SK-N-SH (cell line): ENCODE results near the gene LARP1B. TPM values are rescaled to one million over a fixed set of nuclear protein-coding genes. Genes with fewer than 3 reads are reported as not detected.
"Not testable (repeated sequence)": the region's sequence is repeated elsewhere in the genome, so short reads cannot be mapped to it uniquely, and the experiment has no call there.

Source experiments
- CTCF ChIA-PET: fragments of 300-600, 350-600 bp; formaldehyde crosslinking; extraction: SDS; loops from one replicate; lab custom pipeline; 2021; lab: Yijun Ruan, JAX
- POLR2A ChIA-PET: fragments of 350-600 bp; sonication (Branson Sonifier 250); formaldehyde crosslinking; extraction: SDS; loops from one replicate; lab custom pipeline; 2020; ENCODE audit warnings: antibody characterized with exemption, inconsistent platforms; lab: Yijun Ruan, JAX
- DNase-seq: peaks from one replicate; pipeline ENCODE4 v3.0.0; 2012
- H2AFZ ChIP-seq: fragments of 200-600 bp; sonication (generic); 2 replicates; pipeline ENCODE4 v1.8.1; 2016; ENCODE audit warnings: antibody characterized with exemption, mild to moderate bottlenecking, low read depth
- H3F3A ChIP-seq: fragments of 200-600 bp; sonication (generic); replicated peaks from 2 replicates; pipeline ENCODE3; 2016; ENCODE audit warnings: antibody characterized with exemption, mild to moderate bottlenecking; ENCODE audit not compliant: insufficient read depth
- H3K27ac ChIP-seq, 2 experiments: fragments of 200-500 bp in 1 of 2; fragments of 200-600 bp in 1 of 2; sonication (Bioruptor generic) in 1 of 2; sonication (generic), shearing (Covaris generic) in 1 of 2; 2 replicates each; pipeline versions ENCODE4 v1.5.1 to v1.6.1; 2014 to 2016; ENCODE audit warnings: low read depth in 2 of 2, inconsistent platforms in 1 of 2, low read length in 1 of 2, mild to moderate bottlenecking in 1 of 2, mixed read lengths in 1 of 2
- H3K27me3 ChIP-seq: fragments of 200-600 bp; sonication (generic), shearing (Covaris generic); 2 replicates; pipeline ENCODE4 v1.6.1; 2016; ENCODE audit warnings: mixed run types; ENCODE audit not compliant: insufficient read depth
- H3K36me3 ChIP-seq, 2 experiments: fragments of 200-500 bp in 1 of 2; fragments of 200-600 bp in 1 of 2; sonication (Bioruptor generic) in 1 of 2; sonication (generic) in 1 of 2; replicated peaks in 1 of 2; 2 replicates each; pipeline versions ENCODE3 to v1.5.1; 2014 to 2016; ENCODE audit warnings: low read length in 1 of 2, mild to moderate bottlenecking in 1 of 2; ENCODE audit not compliant: insufficient read depth in 2 of 2, control insufficient read depth in 1 of 2
- H3K4me1 ChIP-seq, 2 experiments: fragments of 200-500 bp in 1 of 2; fragments of 200-600 bp in 1 of 2; sonication (Bioruptor generic) in 1 of 2; sonication (generic), shearing (Covaris generic) in 1 of 2; 2 replicates each; pipeline versions ENCODE4 v1.5.1 to v1.6.1; 2014 to 2016; ENCODE audit warnings: low read depth in 1 of 2, low read length in 1 of 2, mixed run types in 1 of 2; ENCODE audit not compliant: insufficient read depth in 2 of 2, control insufficient read depth in 1 of 2
- H3K4me2 ChIP-seq: fragments of 200-600 bp; sonication (generic), shearing (Covaris generic); 2 replicates; pipeline ENCODE4 v1.6.1; 2017; ENCODE audit warnings: mixed run types
- H3K4me3 ChIP-seq, 2 experiments: fragments of 200-500 bp in 1 of 2; fragments of 200-600 bp in 1 of 2; sonication (Bioruptor generic) in 1 of 2; sonication (generic), shearing (Covaris generic) in 1 of 2; 2 replicates each; pipeline versions ENCODE4 v1.5.1 to v1.8.1; 2014 to 2016; ENCODE audit warnings: low read depth in 2 of 2, inconsistent platforms in 1 of 2, low read length in 1 of 2, mild to moderate bottlenecking in 1 of 2, mixed read lengths in 1 of 2, moderate library complexity in 1 of 2
- H3K79me2 ChIP-seq: fragments of 200-600 bp; sonication (generic); 2 replicates; pipeline ENCODE4 v1.8.1; 2017; ENCODE audit warnings: mild to moderate bottlenecking; ENCODE audit not compliant: insufficient read depth
- H3K9ac ChIP-seq: fragments of 200-600 bp; sonication (generic); 2 replicates; pipeline ENCODE4 v1.6.1; 2017; ENCODE audit warnings: mixed run types
- H3K9me2 ChIP-seq: fragments of 200-600 bp; sonication (generic); 2 replicates; pipeline ENCODE4 v1.6.1; 2017; ENCODE audit warnings: mixed run types
- H3K9me3 ChIP-seq: fragments of 200-600 bp; sonication (generic); 2 replicates; pipeline ENCODE4 v1.6.1; 2017; ENCODE audit warnings: mixed run types, mild to moderate bottlenecking, moderate library complexity
- H4K20me1 ChIP-seq: fragments of 200-600 bp; sonication (generic); 2 replicates; pipeline ENCODE4 v1.6.1; 2017; ENCODE audit warnings: mild to moderate bottlenecking, mixed run types; ENCODE audit not compliant: insufficient read depth
- CTCF ChIP-seq: fragments of 200-600 bp; sonication (generic); IDR thresholded peaks from 2 replicates; pipeline ENCODE4 v1.6.1; 2017; ENCODE audit warnings: antibody characterized with exemption, mild to moderate bottlenecking, moderate library complexity
- ELF1 ChIP-seq: IDR thresholded peaks from 2 replicates; pipeline ENCODE4 v1.4.0; 2012
- EP300 ChIP-seq, 2 experiments: IDR thresholded peaks; 2 replicates each; pipeline versions ENCODE4 v1.4.0 to v1.6.1; 2012; ENCODE audit warnings: borderline replicate concordance in 1 of 2, low read depth in 1 of 2, low read length in 1 of 2
- FOXJ3 ChIP-seq: sonication (generic); formaldehyde crosslinking; IDR thresholded peaks from 2 replicates; pipeline ENCODE4 v1.5.1; 2020; ENCODE audit warnings: mild to moderate bottlenecking, missing genetic modification reagents
- GABPA ChIP-seq: IDR thresholded peaks from 2 replicates; pipeline ENCODE4 v1.4.0; 2012; ENCODE audit warnings: low read depth, mild to moderate bottlenecking
- GATA2 ChIP-seq: sonication (generic); formaldehyde crosslinking; IDR thresholded peaks from 2 replicates; pipeline ENCODE4 v1.5.0; 2020; ENCODE audit warnings: mild to moderate bottlenecking, missing genetic modification reagents
- MEF2A ChIP-seq: IDR thresholded peaks from 2 replicates; pipeline ENCODE4 v1.4.0; 2012; ENCODE audit warnings: low read depth, borderline replicate concordance
- NFIC ChIP-seq: IDR thresholded peaks from 2 replicates; pipeline ENCODE4 v1.4.0; 2012; ENCODE audit warnings: borderline replicate concordance
- NRF1 ChIP-seq: IDR thresholded peaks from 2 replicates; pipeline ENCODE4 v1.6.1; 2012; ENCODE audit warnings: low read depth, mild to moderate bottlenecking, low read length
- RAD21 ChIP-seq: IDR thresholded peaks from 2 replicates; pipeline ENCODE4 v1.6.1; 2012; ENCODE audit warnings: mild to moderate bottlenecking, low read length
- RXRA ChIP-seq: IDR thresholded peaks from 2 replicates; pipeline ENCODE4 v1.4.0; 2012; ENCODE audit warnings: low read depth, mild to moderate bottlenecking, borderline replicate concordance
- SIN3A ChIP-seq: IDR thresholded peaks from 2 replicates; pipeline ENCODE4 v1.6.1; 2012; ENCODE audit warnings: low read depth, mild to moderate bottlenecking, low read length, moderate library complexity, borderline replicate concordance
- TAF1 ChIP-seq: IDR thresholded peaks from 2 replicates; pipeline ENCODE4 v1.6.1; 2012; ENCODE audit warnings: low read depth, mild to moderate bottlenecking, low read length, moderate library complexity, borderline replicate concordance
- TEAD4 ChIP-seq: IDR thresholded peaks from 2 replicates; pipeline ENCODE4 v1.4.0; 2012; ENCODE audit warnings: mild to moderate bottlenecking, borderline replicate concordance; ENCODE audit not compliant: insufficient read depth
- USF2 ChIP-seq: fragments of 150-350 bp; IDR thresholded peaks from 2 replicates; pipeline ENCODE4 v1.6.1; 2017; ENCODE audit warnings: antibody characterized with exemption, low read length, low read depth, borderline replicate concordance
- YY1 ChIP-seq: IDR thresholded peaks from 2 replicates; pipeline ENCODE4 v1.4.0; 2012; ENCODE audit warnings: low read depth, mild to moderate bottlenecking
- WGBS: methylation state at CpG from one replicate; pipeline ENCODE4 v1.1.6; 2017; ENCODE audit warnings: low lambda C conversion rate; 5-methylcytosine and 5-hydroxymethylcytosine counted together
- polyA plus RNA-seq, 3 experiments: library from polyadenylated mRNA; depleted of rRNA; stranded (reverse); fragments of >200 nt; gene quantifications; 2 replicates each; pipeline ENCODE4 v1.2.3, GENCODE V29; 2012
- TF ChIP-seq, protein P1 (sequence below): IDR thresholded peaks from 2 replicates; pipeline ENCODE4 v1.4.0; 2012; ENCODE audit warnings: low read depth
- TF ChIP-seq, protein P2 (sequence below): IDR thresholded peaks from 2 replicates; pipeline ENCODE4 v1.4.0; 2012; ENCODE audit warnings: low read depth, borderline replicate concordance

The LARP1B gene
- polyA plus RNA-seq, 1 of the 3 experiments (the other 2 are of a cell fraction): 4.8 TPM

- Histone ChIP-seq H2AFZ (no peak overlapping the region), H3K4me1 (no peaks in the 10 kb centered on the region; a peak in 1 of 4 replicates), H3K4me2 (no peak overlapping the region), H3K79me2 (no peaks in the 10 kb centered on the region), H3K27me3 (no peaks in the 10 kb centered on the region), H3K9me3 (no peaks in the 10 kb centered on the region), H3K4me3 (no peak overlapping the region), H3K36me3 (peaks cover 0 to 14% of the 10 kb centered on the region in 2 experiments), H4K20me1 (no peaks in the 10 kb centered on the region), H3K27ac (no peak overlapping the region), H3K9me2 (no peaks in the 10 kb centered on the region), H3F3A (no peaks in the 10 kb centered on the region), H3K9ac (no peak overlapping the region)
- 95% methylated on average over 5 of the region's 10 CpGs for WGBS
- DNase-seq: peak; percentile 7
- ChIA-PET CTCF (no interaction called here), POLR2A (no interaction called here)
- no peak for TF ChIP-seq RXRA
- no peak for TF ChIP-seq USF2
- TF ChIP-seq GATA2: no peak
- no peak for TF ChIP-seq MEF2A
- no peak for TF ChIP-seq RAD21
Observed at GRCh38 chr4:128155874-128156456, 94.9 kb downstream of the LARP1B start.

DNA sequence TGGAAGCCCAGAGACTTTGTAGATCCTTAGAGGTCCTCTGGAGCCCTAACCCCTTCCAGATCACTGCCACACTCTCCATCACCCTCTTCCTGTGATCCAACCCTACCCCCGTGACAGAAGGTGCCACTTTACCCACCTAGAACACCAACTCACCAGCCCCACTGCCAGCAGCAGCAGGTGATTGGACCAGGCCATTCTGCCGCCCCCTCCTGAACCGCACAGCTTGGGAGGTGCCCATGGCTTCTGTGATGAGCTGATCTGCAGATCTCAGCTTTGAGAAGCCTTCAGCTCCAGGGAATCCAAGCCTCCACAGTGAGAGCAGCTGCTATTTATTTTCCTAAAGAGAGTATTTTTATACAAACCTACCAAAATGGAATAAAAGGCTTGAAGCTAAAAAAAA, 95.4 kb downstream of the LARP1B start:
- H3K4me3 ChIP-seq, H3K4me1 ChIP-seq, CTCF ChIA-PET, H3F3A ChIP-seq, H3K27ac ChIP-seq, POLR2A ChIA-PET, H4K20me1 ChIP-seq, H3K9me3 ChIP-seq, DNase-seq, H2AFZ ChIP-seq, H3K79me2 ChIP-seq, H3K9me2 ChIP-seq, H3K27me3 ChIP-seq, H3K9ac ChIP-seq, H3K4me2 ChIP-seq: not testable (repeated sequence)
- H3K36me3 ChIP-seq: peaks cover 0 to 14% of the 10 kb centered on the region in 2 experiments
- 97% methylated on average over 3 of the region's 3 CpGs for WGBS

GRCh38 chr4:128158894-128159293, 97.8 kb downstream of the LARP1B start:
- Histone ChIP-seq H3K4me1 (peaks cover 0 to 11% of the 10 kb centered on the region in 2 experiments; a peak in 2 of 4 replicates), H2AFZ (no peak overlapping the region), H4K20me1 (no peaks in the 10 kb centered on the region), H3K9me3 (no peaks in the 10 kb centered on the region), H3K27ac (no peak overlapping the region), H3K9me2 (no peaks in the 10 kb centered on the region), H3K9ac (no peak overlapping the region), H3K27me3 (no peaks in the 10 kb centered on the region), H3K4me2 (no peak overlapping the region), H3K36me3 (peaks cover 0 to 14% of the 10 kb centered on the region in 2 experiments), H3K4me3 (no peak overlapping the region), H3K79me2 (no peaks in the 10 kb centered on the region), H3F3A (peaks cover 8% of the 10 kb centered on the region)
- TF ChIP-seq GABPA (no peak), NFIC (no peak), EP300 (IDR thresholded peaks at IDR 0.05; ENCODE audit: borderline replicate concordance in 1 of 2, low read depth in 1 of 2, low read length in 1 of 2) (no peak), NRF1 (no peak), CTCF (no peak), ELF1 (no peak), TEAD4 (no peak), TAF1 (no peak), YY1 (no peak), SIN3A (no peak), FOXJ3 (CRISPR knock-in tag) (no peak)
- TF ChIP-seq, protein P1, sequence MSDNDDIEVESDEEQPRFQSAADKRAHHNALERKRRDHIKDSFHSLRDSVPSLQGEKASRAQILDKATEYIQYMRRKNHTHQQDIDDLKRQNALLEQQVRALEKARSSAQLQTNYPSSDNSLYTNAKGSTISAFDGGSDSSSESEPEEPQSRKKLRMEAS: no peak
- TF ChIP-seq, protein P2, sequence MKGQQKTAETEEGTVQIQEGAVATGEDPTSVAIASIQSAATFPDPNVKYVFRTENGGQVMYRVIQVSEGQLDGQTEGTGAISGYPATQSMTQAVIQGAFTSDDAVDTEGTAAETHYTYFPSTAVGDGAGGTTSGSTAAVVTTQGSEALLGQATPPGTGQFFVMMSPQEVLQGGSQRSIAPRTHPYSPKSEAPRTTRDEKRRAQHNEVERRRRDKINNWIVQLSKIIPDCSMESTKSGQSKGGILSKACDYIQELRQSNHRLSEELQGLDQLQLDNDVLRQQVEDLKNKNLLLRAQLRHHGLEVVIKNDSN: no peak
- ChIA-PET POLR2A (no interaction called here), CTCF (interaction anchor here (0.6 kb wide), 1 partner anchor 33 kb away, joined by 3 read pairs; no protein-coding TSS in a partner anchor)
- DNase-seq: no peak
- WGBS: 100% methylated on average over 2 of the region's 2 CpGs
